Erythroblast (primary cell): ENCODE measurements around the gene PCLO.

Experiments used
- GATA1 ChIP-seq: IDR thresholded peaks from 2 replicates; pipeline ENCODE4 v1.6.1; 2011; ENCODE audit warnings: low read depth, mild to moderate bottlenecking, control low read depth, low read length, moderate library complexity
- POLR2A ChIP-seq: IDR thresholded peaks from 2 replicates; pipeline ENCODE4 v1.6.1; 2011; ENCODE audit warnings: mild to moderate bottlenecking, low read length

DNA sequence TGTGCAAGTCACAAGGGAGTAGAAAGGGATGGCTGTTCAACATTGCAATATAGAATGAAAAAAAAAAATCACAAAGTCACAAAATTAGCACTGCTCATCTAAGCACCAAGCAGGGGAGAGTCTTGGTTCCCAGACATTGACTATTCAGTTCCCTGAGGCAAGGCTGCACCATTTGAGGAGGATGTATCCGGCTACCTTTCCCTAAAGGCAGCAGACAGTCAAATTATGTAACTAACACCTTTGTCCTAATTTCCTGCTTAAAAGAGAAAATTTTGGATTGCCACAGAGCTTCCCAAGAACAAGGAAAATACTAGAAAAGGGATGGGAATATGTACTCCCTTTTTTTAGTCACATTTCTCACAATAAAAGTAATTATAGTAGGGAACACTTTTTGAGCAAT, 148.1 kb downstream of the PCLO start:
- no peak for TF ChIP-seq POLR2A
- no peak for TF ChIP-seq GATA1
